H1 (cell line): ENCODE measurements around the gene CAMSAP1.

ENCODE experiments used
- CHD1 ChIP-seq: IDR thresholded peaks from 2 replicates; pipeline ENCODE4 v1.6.1; 2012; ENCODE audit warnings: low read depth, low read length, improper control_type of control experiment
- CTBP2 ChIP-seq: IDR thresholded peaks from 2 replicates; pipeline ENCODE4 v1.7.0; 2011; ENCODE audit warnings: borderline replicate concordance, mild to moderate bottlenecking, moderate library complexity, mixed read lengths, low read length; ENCODE audit not compliant: insufficient read depth, insufficient read length
- EGR1 ChIP-seq: IDR thresholded peaks from 2 replicates; pipeline ENCODE4 v1.6.1; 2011; ENCODE audit warnings: low read depth, low read length, borderline replicate concordance
- GABPA ChIP-seq: IDR thresholded peaks from 2 replicates; pipeline ENCODE4 v1.6.1; 2011; ENCODE audit warnings: mild to moderate bottlenecking, low read length, moderate library complexity, borderline replicate concordance; ENCODE audit not compliant: insufficient read depth
- HDAC2 ChIP-seq, 2 experiments: fragments of 300-600 bp in 1 of 2; sonication (generic) in 1 of 2; IDR thresholded peaks; 2 replicates each; pipeline ENCODE4 v1.6.1; 2011 to 2012; ENCODE audit warnings: low read depth in 2 of 2, low read length in 2 of 2, mild to moderate bottlenecking in 2 of 2, moderate library complexity in 2 of 2, borderline replicate concordance in 1 of 2, inconsistent platforms in 1 of 2
- PHF8 ChIP-seq: fragments of 200-600 bp; sonication (generic); conservative IDR thresholded peaks from 2 replicates; pipeline ENCODE4 v1.7.1; 2012; ENCODE audit warnings: low read depth, mild to moderate bottlenecking, inconsistent platforms, low read length, moderate library complexity
- POLR2AphosphoS5 ChIP-seq: IDR thresholded peaks from 2 replicates; pipeline ENCODE4 v1.6.1; 2011; ENCODE audit warnings: low read depth, low read length
- RBBP5 ChIP-seq: IDR thresholded peaks from 2 replicates; pipeline ENCODE4 v1.7.1; 2012; ENCODE audit warnings: low read depth, mild to moderate bottlenecking, inconsistent platforms, low read length, moderate library complexity, borderline replicate concordance
- SP2 ChIP-seq: IDR thresholded peaks from 2 replicates; pipeline ENCODE4 v1.6.1; 2012; ENCODE audit warnings: mild to moderate bottlenecking, low read length, inconsistent platforms
- SUZ12 ChIP-seq: fragments of 200-600 bp; sonication (generic); IDR thresholded peaks from 2 replicates; pipeline ENCODE4 v1.6.1; 2012; ENCODE audit warnings: mild to moderate bottlenecking, inconsistent platforms, low read length, moderate library complexity, mixed read lengths
- TAF1 ChIP-seq: IDR thresholded peaks from 2 replicates; pipeline ENCODE4 v1.6.1; 2011; ENCODE audit warnings: mild to moderate bottlenecking, low read depth, low read length
- YY1 ChIP-seq: IDR thresholded peaks from 2 replicates; pipeline ENCODE4 v1.6.1; 2011; ENCODE audit warnings: low read depth, mild to moderate bottlenecking, low read length
- TF ChIP-seq, protein P1 (sequence below), 3 experiments: IDR thresholded peaks; 1 replicate in 2 of 3; 2 replicates in 1 of 3; pipeline versions ENCODE4 v1.5.1 to v1.6.1; 2011; ENCODE audit warnings: low read length in 3 of 3, mild to moderate bottlenecking in 3 of 3, inconsistent platforms in 2 of 3, low read depth in 1 of 3, moderate library complexity in 1 of 3; ENCODE audit not compliant: insufficient read depth in 1 of 3; ENCODE audit errors: control extremely low read depth in 1 of 3
- TF ChIP-seq, protein P2 (sequence below): IDR thresholded peaks from 2 replicates; pipeline ENCODE4 v1.6.1; 2011; ENCODE audit warnings: low read length, improper control_type of control experiment

DNA sequence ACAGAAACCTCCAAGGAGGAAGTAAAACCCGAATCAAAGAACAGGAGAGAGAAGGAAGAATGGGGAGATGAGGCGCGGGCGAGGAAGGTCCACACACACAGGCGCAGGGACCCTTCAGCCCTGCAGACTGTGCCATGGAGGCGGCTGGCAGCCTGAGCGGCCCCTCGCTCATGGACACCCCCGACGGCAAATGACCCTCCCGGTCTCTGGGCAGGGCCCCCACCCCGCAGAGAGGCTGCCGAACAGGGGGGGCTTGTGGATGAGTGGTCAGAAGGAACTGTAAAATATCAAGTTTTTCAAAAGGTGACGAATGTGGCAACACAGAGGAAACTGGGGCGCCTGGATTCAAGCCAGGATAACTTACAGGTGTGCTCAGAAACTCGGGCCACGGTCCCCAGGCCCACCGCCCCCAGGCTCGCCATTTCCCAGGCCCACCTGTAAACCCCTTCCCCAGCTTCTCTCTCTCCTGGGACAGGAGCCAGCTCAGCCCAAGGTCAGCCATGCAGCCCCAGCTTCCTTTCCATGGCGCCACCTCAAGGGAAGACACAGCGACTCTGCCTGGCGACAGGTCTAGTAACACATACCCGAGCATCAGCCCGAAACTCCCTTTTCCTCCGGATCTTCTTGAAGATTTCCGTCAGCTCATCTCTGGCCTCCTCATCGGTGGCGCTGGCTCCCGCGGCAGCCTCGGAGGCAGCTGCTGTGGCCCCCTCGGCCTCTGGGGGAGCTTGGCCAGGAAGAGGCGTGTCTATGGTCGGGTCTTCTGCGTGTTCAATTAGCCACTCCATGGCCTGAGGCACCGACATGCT, 37.3 kb upstream of the CAMSAP1 start:
- TF ChIP-seq RBBP5 (no peak), SUZ12 (no peak), EGR1 (no peak), CHD1 (no peak), TAF1 (no peak), GABPA (no peak), YY1 (no peak), SP2 (no peak), PHF8 (no peak), HDAC2 (IDR thresholded peaks at IDR 0.05; ENCODE audit: borderline replicate concordance in 1 of 2, low read depth in 2 of 2, low read length in 2 of 2) (no peak), CTBP2 (no peak), POLR2AphosphoS5 (no peak)
- TF ChIP-seq, protein P1, sequence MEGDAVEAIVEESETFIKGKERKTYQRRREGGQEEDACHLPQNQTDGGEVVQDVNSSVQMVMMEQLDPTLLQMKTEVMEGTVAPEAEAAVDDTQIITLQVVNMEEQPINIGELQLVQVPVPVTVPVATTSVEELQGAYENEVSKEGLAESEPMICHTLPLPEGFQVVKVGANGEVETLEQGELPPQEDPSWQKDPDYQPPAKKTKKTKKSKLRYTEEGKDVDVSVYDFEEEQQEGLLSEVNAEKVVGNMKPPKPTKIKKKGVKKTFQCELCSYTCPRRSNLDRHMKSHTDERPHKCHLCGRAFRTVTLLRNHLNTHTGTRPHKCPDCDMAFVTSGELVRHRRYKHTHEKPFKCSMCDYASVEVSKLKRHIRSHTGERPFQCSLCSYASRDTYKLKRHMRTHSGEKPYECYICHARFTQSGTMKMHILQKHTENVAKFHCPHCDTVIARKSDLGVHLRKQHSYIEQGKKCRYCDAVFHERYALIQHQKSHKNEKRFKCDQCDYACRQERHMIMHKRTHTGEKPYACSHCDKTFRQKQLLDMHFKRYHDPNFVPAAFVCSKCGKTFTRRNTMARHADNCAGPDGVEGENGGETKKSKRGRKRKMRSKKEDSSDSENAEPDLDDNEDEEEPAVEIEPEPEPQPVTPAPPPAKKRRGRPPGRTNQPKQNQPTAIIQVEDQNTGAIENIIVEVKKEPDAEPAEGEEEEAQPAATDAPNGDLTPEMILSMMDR (IDR thresholded peaks at IDR 0.05; ENCODE audit: control extremely low read depth in 1 of 3, insufficient read depth in 1 of 3, low read depth in 1 of 3, low read length in 3 of 3): no peak
- TF ChIP-seq, protein P2, sequence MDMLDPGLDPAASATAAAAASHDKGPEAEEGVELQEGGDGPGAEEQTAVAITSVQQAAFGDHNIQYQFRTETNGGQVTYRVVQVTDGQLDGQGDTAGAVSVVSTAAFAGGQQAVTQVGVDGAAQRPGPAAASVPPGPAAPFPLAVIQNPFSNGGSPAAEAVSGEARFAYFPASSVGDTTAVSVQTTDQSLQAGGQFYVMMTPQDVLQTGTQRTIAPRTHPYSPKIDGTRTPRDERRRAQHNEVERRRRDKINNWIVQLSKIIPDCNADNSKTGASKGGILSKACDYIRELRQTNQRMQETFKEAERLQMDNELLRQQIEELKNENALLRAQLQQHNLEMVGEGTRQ: no peak
